ENCODE results near the gene EFEMP2.

- TF ChIP-seq EZH2 (IDR thresholded peaks at IDR 0.05; ENCODE audit: low read length, missing control alignments), result no peak
- TF ChIP-seq CTCF (conservative IDR thresholded peaks at IDR 0.05 in 1 of 2, IDR thresholded peaks at IDR 0.05 in 1 of 2; ENCODE audit: low read depth in 1 of 2, low read length in 2 of 2), result no peak
Observed at GRCh38 chr11:65897020-65897471, 24.4 kb upstream of the EFEMP2 start.
